HG02870 (cell line): Measurements from ENCODE around the gene ALLC.

Experiments used
- ATAC-seq: cut with Tn5 transposase; IDR thresholded peaks from one replicate; pipeline ENCODE4 v1.9.1; 2021; ENCODE audit warnings: mild to moderate bottlenecking, moderate library complexity; ENCODE audit not compliant: unreplicated experiment

Gene ALLC

GRCh38 chr2:3709225-3709624 is 51.2 kb downstream of the ALLC start:
- no peak for ATAC-seq

- no peak for ATAC-seq
Measured at GRCh38 chr2:3712424-3712823, 54.4 kb downstream of the ALLC start.

GRCh38 chr2:3712831-3713503 is 55.0 kb downstream of the ALLC start:
- ATAC-seq = no peak

GRCh38 chr2:3718679-3719078 is 60.7 kb downstream of the ALLC start:
- no peak for ATAC-seq

- ATAC-seq = no peak
Measured at GRCh38 chr2:3725002-3725401, 67.0 kb downstream of the ALLC start.

GRCh38 chr2:3725458-3726250 is 67.7 kb downstream of the ALLC start:
- ATAC-seq = no peak

- no peak for ATAC-seq
Measured at GRCh38 chr2:3726511-3726910, 68.5 kb downstream of the ALLC start.

GRCh38 chr2:3727397-3728045 is 69.5 kb downstream of the ALLC start:
- ATAC-seq = no peak

- ATAC-seq = no peak
Measured at GRCh38 chr2:3728104-3729054, 70.4 kb downstream of the ALLC start.

GRCh38 chr2:3729055-3729448 is 71.1 kb downstream of the ALLC start:
- no peak for ATAC-seq

GRCh38 chr2:3729786-3730185 is 71.8 kb downstream of the ALLC start:
- ATAC-seq = no peak

GRCh38 chr2:3730646-3731045 is 72.6 kb downstream of the ALLC start:
- ATAC-seq = no peak

GRCh38 chr2:3731829-3732228 is 73.8 kb downstream of the ALLC start:
- ATAC-seq = no peak

- no peak for ATAC-seq
Measured at GRCh38 chr2:3736112-3736511, 78.1 kb downstream of the ALLC start.

- no peak for ATAC-seq
Measured at GRCh38 chr2:3737128-3737527, 79.1 kb downstream of the ALLC start.

- no peak for ATAC-seq
Measured at GRCh38 chr2:3738454-3738853, 80.5 kb downstream of the ALLC start.

GRCh38 chr2:3739313-3739712 is 81.3 kb downstream of the ALLC start:
- ATAC-seq = no peak

GRCh38 chr2:3741396-3741795 is 83.4 kb downstream of the ALLC start:
- ATAC-seq = no peak

- no peak for ATAC-seq
Measured at GRCh38 chr2:3741867-3742602, 84.0 kb downstream of the ALLC start.
